GM21526 (cell line): Measurements from ENCODE around the gene ZCCHC7.
"Not testable (repeated sequence)": the region's sequence is repeated elsewhere in the genome, so short reads cannot be mapped to it uniquely, and the experiment has no call there.

Experiments
- ATAC-seq: cut with Tn5 transposase; IDR thresholded peaks from one replicate; pipeline ENCODE4 v1.9.1; 2021; ENCODE audit warnings: moderate library complexity; ENCODE audit not compliant: unreplicated experiment, low FRiP score

Gene ZCCHC7

DNA sequence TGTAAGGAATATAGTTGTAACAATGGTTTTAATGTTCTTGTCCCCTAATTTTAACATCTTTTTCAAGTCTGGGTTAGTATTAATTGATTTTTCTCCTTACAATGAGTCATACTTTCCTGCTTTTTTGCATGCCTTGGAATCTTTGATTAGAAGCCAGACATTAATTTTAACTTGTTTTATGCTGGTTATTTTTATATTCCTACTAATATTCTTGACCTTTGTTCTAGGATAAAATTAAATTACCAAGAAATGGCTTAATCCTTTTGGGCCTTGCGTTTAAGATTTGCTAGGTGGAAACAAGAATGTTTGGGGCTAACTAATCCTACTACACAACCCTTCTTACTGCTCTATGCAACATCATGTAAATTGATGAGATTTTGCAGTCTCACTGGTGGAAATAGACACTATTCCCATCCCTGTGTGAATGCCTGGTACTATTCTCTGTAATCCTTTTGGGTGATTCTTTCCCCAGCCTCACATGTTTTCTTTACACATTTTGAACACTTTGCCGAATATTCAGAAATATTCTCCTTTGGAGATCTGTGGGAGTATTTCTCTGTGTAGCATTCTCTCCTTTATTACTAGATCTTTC lies 47.2 kb downstream of the ZCCHC7 start:
- ATAC-seq = no peak

DNA sequence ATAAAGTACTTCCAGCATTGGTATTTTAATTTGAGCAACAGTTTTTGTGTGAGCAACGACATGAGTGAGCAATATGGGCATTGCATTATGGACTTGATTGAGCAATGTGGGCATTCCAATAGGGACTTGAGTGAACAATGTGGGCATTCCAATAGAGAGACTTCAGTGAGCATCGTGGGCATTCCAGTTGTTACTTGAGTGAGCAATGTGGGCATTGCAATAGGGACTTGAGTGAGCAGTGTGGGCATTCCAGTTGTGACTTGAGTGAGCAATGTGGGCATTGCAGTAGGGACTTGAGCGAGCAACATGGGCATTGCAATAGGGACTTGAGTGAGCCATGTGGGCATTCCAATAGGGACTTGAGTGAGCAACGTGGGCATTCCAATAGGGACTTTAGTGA lies 52.2 kb downstream of the ZCCHC7 start:
- no peak for ATAC-seq

DNA sequence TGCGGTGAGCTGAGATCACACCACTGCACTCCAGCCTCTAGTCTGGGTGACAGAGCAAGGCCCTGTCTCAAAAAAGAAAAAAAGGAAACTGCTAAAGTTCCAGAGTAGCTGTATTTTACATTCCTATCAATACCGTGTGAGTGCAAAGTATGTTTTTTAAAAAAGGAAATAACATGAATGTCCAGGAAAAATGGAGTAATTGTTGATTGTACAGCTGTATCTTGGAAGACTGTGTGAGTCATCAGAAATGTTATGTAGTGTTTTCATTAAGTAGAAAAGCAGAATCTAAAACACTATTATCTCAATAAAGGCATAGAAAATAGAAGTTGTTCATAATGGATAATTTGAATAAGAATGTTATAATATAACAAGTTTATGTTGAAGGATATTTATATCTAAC lies 53.9 kb downstream of the ZCCHC7 start:
- no peak for ATAC-seq

DNA sequence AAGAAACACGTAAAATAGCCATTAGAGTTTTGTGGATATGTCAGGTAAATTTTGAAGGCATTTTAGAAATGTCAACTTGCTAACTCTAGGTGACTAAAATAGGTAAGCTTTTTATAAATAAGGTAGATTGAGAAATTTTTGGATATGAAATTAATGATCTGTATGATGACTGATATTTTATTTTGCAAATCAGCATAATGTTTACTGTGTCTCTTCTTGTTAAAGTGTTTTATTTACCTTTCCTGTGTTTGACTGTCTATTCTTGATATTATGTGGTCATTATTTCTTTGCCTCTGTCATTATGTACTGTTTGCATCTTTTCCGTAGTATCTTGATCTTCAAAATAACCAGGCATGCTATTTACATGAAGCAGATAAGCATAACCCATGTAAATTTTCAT lies 58.4 kb downstream of the ZCCHC7 start:
- no peak for ATAC-seq

DNA sequence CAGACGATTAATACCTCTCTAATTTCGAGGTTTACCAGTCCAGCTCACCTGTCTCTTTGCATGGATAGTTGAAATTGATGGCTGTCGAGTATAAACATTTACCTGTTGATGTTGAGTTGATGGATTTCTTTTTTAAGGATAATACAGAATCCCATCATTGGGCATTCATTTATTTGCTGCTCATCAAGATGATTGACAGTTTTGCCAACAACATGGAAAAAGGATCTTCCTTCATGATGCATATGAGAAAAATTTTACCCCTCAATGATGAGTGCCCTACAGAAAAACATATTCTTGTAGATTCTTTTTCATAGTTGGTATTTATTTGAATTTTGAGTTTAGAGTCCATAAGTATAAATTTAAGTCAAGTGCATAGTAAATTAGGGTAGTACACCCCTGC lies 59.2 kb downstream of the ZCCHC7 start:
- ATAC-seq = no peak

DNA sequence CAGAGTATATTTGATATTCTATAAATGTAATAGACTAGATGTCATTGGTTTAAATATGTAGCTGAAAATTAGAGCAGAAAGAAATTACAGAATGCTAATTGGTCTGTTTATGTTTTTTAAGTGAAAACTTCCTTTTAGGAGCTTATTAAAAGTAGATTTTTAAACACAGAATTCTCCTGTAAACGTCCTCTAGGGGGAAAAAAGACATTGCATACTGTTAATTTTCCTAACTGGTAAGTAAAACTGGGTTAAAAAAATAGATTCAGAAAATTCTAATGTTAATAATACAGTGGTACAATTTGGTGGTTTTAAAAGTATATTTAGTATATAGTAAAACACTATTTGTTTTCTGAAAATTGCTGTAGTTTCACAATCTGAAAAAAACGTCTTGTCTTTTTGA lies 59.8 kb downstream of the ZCCHC7 start:
- ATAC-seq = no peak

DNA sequence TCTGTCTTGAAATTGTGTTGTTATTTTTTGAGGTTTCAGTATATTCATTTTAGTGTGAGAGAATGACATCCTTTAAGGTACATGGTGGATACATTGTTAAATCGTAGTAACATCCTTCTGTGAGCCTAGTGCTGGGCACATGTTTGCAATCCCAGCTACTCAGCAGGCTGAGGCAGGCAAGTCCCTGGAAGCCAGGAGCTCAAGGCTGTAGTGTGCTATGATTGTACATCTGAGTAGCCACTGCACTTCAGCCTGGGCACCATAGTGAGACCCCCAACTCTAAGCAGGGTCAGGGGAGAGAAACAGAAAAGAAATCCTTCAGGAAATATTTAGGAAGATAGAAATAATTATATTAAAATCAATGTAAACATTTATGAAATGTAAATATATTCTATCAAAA lies 62.3 kb downstream of the ZCCHC7 start:
- no peak for ATAC-seq

DNA sequence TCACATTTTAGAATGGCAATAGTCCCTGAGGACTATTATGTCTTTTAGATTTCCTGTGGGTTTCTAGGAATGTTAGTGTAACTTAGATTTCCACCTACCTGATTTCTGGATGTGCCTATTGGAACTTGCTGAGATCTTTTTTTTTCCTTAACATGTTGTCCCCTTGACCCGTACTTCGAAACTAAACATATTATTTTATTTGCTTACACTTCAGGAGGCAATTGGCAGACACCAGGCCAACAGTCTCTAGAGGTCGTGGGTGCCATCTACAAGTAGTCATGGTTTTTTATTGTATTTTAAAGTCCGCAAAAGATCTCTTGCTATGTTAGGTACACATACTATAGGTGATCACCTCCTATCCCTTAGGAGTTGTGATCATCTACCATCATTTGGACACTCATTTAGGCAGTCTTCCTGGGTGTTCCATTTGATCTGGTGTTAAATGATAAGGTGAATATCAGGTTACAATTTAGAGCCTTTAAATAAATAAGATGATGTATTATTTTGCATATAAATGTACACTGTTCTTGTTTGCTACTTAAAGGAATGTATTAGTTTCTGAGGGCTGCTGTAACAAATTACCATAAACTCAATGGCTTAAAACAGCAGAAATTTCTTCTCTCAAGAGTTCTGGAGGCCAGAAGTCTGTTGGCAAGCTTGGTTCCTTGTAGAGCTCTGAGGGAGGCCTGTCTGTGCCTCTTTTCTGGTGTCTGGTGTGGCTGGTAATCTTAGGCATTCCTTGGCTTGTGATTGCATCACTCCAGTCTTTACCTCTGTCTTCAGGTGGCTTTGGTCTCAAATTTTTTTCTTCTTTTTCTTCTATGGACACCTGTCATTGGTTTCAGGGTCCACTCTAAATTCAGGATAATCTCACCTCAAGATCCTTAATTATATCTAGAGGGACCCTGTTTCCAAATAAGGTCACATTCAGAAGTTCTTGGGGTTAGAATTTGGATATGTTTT lies 64.8 kb downstream of the ZCCHC7 start:
- no peak for ATAC-seq

DNA sequence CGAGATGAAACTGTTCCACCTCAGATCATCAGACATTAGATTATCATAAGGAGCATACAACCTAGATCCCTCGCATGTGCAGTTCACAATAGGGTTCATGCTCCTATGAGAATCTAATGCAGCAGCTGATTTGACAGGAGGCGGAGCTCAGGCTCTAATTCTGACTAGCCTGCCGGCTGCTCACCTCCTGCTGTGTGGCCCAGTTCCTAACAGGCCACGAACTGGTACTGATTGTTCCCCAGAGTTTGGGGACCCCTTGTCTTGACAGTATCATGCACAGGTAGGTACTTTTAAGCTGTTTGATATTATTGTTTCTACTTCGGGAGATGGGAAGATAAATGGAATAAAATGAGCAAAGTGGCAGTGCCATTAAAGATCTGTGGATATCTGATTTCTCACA lies 66.9 kb downstream of the ZCCHC7 start:
- peak; percentile 51 for ATAC-seq

DNA sequence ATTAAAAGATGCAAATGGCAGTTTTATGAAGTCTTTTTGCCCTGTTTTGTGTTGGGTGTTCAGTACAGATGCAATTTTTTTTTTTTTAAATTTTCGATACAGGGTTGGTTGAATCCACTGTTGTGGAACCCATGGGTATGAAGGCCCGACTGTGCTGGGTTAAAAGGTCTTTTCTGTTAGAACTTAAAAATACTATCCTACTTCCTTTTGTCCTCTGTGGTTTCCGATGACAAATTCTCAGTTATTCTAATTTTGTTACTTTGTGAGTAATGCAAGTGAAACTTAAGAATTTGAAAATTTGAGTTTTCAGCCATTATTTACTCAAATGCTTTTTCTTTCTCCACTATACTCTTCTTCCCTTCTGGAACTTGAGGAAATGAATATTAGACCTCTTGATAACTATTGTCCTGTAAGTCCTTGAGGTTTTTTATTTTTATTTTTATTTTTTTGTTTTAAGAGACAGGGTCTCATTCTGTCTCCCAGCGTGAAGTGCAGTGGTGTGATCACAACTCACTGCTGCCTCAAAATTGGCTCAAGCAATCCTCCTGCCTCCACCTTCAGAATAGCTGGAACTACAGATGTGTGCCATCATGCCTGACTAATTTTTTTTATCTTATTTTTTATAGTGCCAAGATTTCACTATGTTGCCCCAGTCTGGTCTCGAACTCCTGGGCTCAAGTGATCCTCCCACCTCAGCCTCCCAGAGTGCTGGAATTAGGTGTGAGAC lies 67.5 kb downstream of the ZCCHC7 start:
- ATAC-seq = peak; percentile 62

DNA sequence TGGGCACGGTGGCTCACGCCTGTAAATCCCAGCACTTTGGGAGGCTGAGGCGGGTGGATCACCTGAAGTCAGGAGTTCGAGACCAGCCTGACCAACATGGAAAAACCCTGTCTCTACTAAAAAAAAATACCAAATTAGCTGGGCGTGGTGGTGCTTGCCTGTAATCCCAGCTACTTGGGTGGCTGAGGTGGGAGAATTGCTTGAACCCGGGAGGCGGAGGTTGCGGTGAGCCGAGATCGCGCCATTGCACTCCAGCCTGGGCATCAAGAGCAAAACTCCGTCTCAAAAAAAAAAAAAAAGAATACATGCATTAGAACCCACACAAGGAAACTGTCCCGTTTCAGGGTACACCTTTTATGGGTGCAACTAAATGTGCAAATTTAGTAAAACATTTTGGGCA lies 70.4 kb downstream of the ZCCHC7 start:
- ATAC-seq = not testable (repeated sequence)

DNA sequence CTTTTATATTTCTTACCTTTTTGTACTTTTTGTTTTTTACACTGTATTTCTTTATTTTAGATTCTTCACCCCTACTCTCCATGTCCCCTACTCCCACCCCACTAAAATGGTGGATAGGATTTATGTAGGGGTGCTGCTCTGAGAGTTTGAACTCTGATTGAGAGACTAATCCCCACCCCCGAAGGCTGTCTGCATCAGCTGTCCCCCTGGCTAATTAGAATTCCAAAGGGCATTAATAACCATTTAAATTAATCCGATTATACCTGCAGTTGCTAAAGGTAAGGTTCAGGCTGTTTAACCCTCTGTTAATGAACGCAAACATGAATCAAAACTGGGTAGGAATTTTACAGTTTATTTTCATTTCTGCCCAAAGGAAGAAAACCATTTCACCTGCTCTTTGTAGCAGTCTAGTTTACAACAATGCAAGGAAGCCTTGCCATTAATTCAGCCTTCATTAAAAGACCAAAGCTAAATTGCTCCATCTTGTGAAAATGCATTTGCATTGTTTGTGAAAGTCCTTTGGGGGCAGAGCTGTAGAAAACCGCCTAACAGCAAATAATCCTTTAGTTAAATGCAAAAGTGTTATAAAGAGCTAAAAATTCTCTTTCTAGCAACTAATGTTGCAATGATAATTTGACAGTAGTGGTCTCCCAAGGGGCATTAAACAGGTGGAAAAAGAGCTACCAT lies 71.2 kb downstream of the ZCCHC7 start:
- ATAC-seq = no peak

DNA sequence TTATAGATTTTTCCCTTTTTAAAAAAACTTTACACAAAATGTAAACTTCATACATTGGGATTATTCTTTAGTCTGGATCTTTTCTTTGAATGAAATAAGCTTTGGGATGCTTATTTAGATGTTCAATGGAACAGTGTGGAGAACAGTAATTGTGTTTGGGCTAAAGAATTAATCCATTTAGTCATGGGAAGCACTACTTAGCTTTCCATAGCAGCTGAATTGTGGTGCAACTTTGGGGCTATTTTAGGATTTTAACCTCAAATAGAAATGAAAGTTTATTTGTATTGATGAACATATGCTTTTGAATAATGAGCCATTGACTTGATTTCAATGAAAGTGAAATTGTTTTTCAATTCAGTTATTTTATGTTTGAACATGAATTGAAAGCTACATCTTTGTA lies 72.4 kb downstream of the ZCCHC7 start:
- no peak for ATAC-seq

DNA sequence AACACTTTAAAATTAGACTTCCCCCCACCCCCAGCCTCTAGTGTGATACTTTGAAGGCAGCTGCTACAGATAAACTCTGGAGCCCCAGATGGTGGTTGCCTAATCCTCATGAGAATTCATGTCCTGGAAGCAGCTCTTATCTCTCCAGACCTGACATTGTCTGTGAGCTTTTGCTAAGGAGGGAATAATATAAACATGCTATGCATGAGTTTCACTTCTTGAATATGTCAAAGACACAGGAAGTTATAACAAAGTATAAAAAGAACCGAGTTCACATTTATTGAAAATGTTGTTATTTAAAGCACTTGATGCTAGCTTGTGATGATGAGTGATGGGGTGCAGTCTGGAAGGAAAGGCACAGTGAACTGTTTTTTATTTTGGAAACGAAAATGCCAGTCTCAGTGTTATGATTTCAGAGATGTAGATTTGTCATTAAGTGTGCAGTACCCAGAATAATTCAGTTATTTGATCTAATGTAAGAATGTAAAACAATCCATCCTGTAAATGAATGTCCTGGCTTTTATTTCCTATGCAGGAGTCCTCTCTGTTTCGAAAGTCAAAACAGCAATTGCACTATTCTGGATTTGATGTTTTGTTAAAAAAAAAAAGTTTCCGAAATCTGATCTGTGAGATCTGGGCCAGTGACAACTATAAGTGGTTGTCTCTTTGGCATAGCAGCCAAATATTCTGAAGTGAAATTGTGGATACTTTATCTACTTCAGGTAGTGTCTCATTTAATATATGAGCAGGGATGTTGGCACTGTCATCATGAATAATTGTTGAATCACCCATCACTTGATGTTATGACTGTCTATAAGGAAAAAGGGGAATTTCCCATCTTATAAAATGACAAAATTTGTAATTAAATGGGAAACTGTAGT lies 77.0 kb downstream of the ZCCHC7 start:
- peak; percentile 50 for ATAC-seq

DNA sequence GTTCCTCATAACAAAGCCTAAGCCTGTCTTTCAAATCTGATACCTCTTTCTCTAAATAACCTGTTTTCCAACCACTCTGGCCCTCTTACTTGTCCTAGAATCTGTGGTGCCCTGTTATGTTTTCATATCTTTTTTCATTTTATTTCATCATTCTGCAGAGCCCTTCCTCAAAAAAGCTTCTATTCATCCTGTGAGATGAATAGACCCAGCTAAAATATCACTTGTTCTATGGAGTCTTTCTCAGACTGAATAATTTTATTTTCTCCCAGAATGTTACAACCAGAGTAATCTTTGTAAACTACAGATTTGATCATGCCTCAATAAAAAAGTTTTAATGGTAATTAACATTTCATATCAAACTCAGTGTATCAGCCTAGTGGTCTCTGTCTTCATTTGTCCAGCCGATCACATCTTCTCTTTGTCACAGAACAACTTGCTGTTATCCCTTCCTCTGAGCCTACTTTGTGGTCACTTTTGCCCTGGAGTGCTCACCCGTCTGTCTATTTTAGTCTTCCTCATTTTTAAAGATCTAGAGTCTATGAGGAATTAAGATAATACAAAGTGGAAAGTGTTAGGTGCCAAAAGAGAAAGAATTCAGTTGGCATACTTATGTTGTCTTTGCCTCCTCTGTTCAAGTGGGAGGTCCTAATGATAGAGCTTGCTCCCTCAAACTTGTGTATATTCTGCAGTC lies 77.8 kb downstream of the ZCCHC7 start:
- ATAC-seq = no peak

DNA sequence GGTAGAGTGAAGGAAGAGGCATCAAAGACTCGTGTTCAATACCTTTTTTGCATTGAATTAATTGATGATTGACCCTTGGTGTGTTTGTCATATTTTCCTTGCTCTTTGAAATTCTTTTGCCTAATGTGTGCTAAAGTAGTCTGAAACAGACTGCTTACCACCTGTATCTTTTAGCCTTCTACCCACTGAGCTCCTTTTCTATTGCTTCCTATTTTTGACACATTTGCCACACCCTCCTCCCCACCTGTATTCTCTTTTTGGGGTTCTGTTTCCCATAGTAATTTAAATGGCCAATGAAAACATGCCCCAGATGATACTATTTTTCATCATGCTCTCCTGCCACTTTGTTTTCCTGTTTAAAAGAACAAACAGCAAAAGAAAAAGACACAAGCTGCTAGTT lies 78.5 kb downstream of the ZCCHC7 start:
- ATAC-seq = no peak

DNA sequence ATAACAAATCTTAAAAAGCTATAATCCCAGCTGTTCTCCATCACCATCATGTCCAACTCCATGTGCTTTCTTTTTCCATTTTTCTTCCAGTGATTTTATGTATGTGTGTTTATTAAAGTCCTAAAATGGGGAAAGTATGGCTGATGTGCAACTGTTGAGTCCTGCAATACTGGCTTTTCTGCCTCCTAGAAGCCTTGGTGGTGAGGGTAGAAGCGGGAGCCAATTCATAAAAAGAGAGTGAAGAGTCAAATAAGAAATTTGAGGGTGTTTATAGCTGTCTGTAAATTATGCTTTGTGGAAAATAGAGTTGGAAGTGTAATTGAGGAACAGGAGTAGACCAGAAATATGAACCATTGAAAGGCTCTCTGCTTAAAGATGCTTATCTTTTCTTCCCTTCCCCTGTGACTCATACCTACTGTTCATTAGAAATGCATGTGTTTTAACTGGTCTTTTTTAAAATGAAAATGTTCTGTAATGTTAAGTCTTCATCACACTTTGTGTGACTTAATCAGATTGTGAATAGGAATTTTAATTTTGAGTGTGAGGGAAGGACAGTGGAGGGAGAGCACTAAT lies 80.1 kb downstream of the ZCCHC7 start:
- no peak for ATAC-seq

DNA sequence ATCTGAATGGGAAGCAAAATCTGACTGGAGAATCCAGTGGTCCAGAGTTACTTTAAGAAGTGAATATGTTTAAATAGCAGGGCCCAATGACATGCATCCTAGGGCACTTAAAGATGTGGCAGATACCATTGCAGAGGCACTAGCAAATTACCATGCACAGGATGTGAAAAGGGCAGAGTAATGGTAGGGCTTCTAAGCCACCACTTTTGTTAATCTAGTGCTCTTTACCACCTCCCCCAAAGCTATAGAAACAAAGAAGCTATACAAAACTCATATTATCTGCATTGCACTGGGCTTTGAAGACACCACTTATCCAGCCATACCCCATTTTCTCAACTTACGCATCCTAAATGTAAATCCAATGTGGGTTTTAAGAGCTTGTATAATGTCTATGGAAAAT lies 81.2 kb downstream of the ZCCHC7 start:
- ATAC-seq = no peak

DNA sequence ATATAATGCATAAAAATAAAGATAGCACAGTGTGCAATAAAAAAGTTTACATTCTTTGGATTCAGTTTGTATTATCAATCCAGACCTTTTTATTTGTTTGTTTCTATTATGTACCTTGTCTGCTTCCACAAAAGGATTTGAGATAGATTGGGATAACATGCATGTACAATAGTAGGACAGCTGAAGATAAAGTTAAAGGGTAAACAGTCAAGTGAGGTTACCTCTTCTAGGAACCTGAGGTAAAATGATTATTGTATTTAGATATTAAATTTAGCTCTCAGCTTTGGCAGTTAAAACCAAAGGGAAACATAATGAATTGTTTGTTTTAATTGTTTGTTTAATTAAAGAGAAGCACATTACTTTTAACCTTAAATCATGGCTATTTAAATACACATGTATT lies 81.7 kb downstream of the ZCCHC7 start:
- no peak for ATAC-seq
